Neural progenitor cell (in vitro differentiated cells): ENCODE data around the gene DCUN1D1.

ENCODE experiments used
- CTCF ChIP-seq: fragments of 200-600 bp; sonication (generic); IDR thresholded peaks from 2 replicates; pipeline ENCODE4 v1.5.1; 2017; ENCODE audit warnings: antibody characterized with exemption, mild to moderate bottlenecking
- EZH2 ChIP-seq: fragments of 200-600 bp; sonication (generic); IDR thresholded peaks from 2 replicates; pipeline ENCODE4 v1.6.1; 2017; ENCODE audit warnings: antibody characterized with exemption, mild to moderate bottlenecking, moderate library complexity
- EZH2phosphoT487 ChIP-seq: fragments of 200-600 bp; sonication (generic); IDR thresholded peaks from 2 replicates; pipeline ENCODE4 v1.6.1; 2017; ENCODE audit warnings: antibody characterized with exemption

GRCh38 chr3:182909318-182910040, 70.9 kb downstream of the DCUN1D1 start:
- TF ChIP-seq CTCF (peak; percentile 67), EZH2phosphoT487 (no peak), EZH2 (no peak)
